GM18951 (cell line): ENCODE data around the gene TMEM11.
"Not testable (repeated sequence)": the region's sequence is repeated elsewhere in the genome, so short reads cannot be mapped to it uniquely, and the experiment has no call there.

Source experiments
- POLR2A ChIP-seq: IDR thresholded peaks from 4 replicates; pipeline ENCODE4 v1.6.1; 2011; ENCODE audit warnings: mild to moderate bottlenecking; ENCODE audit not compliant: insufficient read length, insufficient read depth; ENCODE audit errors: extremely low read depth
- in situ Hi-C: fragments of 300-500 bp; cut with MboI; formaldehyde crosslinking; loops from one replicate; pipeline ENCODE4 v1.12.0; 2022; ENCODE audit warnings: low sequenced_read_pairs, mixed read lengths, inconsistent platforms; ENCODE audit not compliant: unreplicated experiment

Gene TMEM11

DNA sequence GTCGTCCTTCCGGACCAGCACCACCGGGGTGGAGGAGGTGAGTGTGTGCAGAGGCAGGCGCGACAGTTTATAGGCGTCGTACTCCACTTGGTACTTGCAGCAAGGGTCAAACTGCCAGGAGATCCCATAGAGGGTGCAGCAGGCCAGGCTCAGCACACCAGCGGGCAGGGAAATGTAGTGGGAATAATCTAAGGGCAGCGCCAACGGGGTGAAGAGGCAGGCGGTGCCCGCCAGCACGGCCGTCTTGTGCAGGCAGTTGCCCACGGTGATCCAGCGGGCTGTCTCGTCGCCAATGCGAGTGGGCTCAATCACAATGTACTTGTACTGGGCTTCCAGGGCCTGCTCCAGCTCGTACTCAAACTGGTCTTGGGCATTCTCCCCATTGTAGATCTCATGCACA is 15.6 kb downstream of the TMEM11 start:
- TF ChIP-seq POLR2A = no peak
- in situ Hi-C loops = no loop called here

DNA sequence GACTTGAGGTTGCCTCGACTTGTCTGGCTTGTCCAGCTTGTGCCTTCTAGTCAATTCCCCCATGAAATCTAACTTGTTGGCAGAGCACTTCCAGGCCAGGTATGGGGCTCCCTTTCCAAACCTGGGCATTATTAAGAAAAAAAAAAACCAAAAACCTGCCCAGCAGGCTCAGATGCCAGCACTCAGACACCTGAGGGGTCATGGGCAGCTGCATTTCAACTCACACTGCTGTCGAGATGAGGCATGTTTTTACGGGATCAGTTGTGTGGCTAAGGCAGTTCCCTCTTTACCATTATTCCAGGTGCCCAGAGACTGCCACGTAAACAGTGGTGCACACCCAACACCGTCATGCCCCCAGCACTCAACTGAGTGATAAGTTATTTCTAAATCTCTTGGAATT is 17.8 kb downstream of the TMEM11 start:
- in situ Hi-C loops = no loop called here
- TF ChIP-seq POLR2A = no peak

- in situ Hi-C loops = no loop called here
- no peak for TF ChIP-seq POLR2A
These were observed 19.3 kb downstream of the TMEM11 start for GRCh38 chr17:21194703-21195102.

GRCh38 chr17:21194226-21194625 is 19.7 kb downstream of the TMEM11 start:
- in situ Hi-C loops = no loop called here
- no peak for TF ChIP-seq POLR2A

DNA sequence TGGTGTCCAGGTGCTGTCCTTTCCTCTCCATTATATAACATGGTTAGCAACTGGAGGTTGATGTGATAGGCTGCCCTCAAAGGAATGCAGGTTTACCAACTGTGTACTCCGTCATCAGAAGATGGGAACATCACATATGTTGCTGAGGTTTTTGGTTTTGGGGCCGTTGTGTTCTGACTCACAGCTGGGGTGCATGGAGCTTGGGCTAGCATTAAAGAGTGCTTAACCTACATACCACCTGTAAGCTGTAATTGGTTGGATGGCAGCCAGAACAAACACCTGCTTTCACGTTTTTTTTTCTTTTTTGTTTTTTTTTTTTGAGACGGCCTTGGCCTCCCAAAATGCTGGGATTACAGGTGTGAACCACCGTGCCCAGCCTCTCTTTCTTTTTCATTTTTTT is 20.9 kb downstream of the TMEM11 start:
- TF ChIP-seq POLR2A = no peak
- in situ Hi-C loops = no loop called here

- in situ Hi-C loops = not testable (repeated sequence)
These were observed 21.5 kb downstream of the TMEM11 start for GRCh38 chr17:21192414-21192813.

GRCh38 chr17:21191698-21192097 is 22.3 kb downstream of the TMEM11 start:
- TF ChIP-seq POLR2A = no peak
- in situ Hi-C loops = no loop called here

DNA sequence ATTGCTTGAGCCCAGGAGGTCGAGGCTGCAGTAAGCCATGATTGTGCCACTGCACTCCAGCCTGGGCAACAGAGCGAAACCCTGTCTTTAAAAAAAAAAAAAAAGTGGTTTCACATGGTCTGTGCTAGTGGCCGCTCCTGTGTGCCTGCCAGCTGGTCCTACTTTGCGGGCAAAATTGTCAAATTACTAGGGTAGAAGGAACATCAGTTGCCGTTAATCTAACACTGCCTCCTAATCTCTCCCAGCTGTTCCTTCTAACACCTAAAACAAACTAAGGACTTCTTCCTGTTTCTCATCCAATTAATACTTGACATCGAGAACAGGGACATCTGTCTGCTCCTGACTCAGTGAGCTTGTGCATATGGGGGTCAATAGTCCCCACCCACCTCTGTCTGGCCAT is 23.9 kb downstream of the TMEM11 start:
- in situ Hi-C loops = no loop called here
- no peak for TF ChIP-seq POLR2A

DNA sequence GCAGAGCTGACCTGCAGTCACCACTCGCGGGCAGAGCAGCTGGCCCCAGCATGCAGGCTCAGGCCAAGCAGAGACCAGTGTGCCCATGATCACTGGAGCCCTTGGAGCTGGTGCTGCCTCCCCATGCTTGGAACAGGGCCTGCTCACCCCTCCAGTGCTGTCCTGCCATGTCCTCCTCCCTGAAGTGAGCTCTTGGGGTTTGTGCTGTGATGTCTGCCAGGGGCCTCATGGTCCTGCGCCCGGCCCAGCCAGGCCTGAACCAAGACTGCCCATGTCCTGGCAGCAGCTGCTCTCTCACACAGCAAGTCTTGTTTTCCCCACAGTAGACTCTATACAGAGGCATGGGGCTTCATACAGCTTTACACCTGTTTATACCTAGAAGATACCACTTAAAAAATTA is 24.6 kb downstream of the TMEM11 start:
- TF ChIP-seq POLR2A = no peak
- in situ Hi-C loops = no loop called here

DNA sequence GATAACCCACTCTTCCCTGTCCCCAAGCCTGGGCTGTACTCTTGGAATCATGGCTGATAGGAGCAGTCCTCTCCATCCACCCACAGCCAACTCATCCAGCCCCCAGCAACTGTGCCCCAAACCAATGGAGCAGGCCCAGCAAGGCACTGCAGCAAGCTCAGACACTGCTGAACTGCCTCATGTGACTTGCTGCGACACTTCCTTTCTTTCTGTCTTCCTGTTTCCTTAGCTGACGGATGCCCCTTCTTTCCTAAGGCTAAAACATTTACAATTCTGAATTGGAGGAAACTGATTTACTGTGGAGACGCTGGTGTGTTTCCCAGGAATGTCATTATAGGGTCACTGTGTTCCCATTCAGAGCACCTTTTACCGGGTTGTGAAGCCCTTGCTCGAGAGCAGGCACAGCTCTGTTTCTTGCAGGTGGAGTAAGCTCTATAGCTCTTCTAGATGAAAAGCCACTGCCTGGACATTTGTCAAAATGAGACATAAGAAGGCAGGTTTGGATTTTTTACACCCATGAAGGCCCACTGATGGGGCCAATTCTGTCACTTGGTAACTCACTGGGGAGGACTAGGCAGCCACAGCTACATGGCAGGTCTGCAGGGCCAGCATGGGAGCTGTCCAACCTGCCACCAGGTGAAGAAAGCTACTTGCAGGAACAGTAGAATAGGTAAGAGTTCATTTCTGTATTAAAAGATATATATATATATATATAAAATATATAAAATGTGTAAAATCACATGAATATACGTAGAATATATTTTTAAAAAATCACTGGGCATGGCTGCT is 27.4 kb downstream of the TMEM11 start:
- TF ChIP-seq POLR2A = no peak

DNA sequence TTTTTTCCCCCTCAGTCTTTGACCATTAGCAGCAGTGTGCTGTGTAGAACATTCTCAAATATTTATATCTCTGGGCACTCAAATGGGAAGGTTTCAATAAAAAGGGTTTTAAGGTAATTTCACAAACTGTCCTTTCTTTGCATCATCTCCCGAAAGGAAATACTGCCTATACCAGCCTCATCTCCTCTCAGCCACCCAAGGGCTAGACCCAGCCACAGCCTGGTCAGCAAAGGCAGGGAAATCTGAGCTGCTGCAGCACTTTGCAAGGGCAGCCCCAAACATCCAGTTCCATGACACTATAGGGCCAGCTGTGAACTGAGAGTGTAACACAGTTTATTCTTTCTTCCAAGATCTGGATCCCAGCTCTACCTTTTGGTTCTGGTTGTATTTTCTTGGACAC is 28.9 kb downstream of the TMEM11 start:
- in situ Hi-C loops = no loop called here
- no peak for TF ChIP-seq POLR2A

More for the DNA sequence above, 27.4 kb downstream of the TMEM11 start:
- in situ Hi-C loops = no loop called here

DNA sequence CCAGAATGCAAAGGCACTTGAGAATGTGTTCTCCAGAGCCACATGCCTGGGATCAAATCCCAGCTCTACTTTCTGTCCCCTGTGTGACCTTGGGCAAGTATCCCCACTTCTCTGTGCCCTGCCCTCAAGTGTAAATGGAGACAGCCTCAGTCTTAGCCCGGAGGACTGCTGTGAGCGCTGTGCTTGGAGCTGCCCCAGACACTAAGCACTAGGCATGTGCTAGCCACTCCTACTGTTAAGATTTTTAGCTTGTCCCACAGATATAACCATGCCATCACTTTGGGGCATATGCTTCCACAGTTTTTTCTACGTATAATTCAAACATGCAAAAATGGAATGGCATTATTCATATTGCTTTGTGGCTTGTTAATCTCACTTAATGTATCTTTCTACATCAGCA is 29.4 kb downstream of the TMEM11 start:
- no peak for TF ChIP-seq POLR2A
- in situ Hi-C loops = no loop called here

- in situ Hi-C loops = no loop called here
- no peak for TF ChIP-seq POLR2A
These were observed 30.5 kb downstream of the TMEM11 start for GRCh38 chr17:21183468-21183867.

- in situ Hi-C loops = no loop called here
- no peak for TF ChIP-seq POLR2A
These were observed 35.9 kb downstream of the TMEM11 start for GRCh38 chr17:21177854-21178600.
